GM12878 (cell line): Measurements from ENCODE around the gene CAMK2D. TPM values are rescaled to one million over a fixed set of nuclear protein-coding genes. Genes with fewer than 3 reads are reported as not detected.

Experiments used
- ATAC-seq: fragments of 200-7000 bp; cut with Tn5 transposase; 3 replicates; pipeline ENCODE4 v1.9.1; 2020; ENCODE audit warnings: mild to moderate bottlenecking, moderate library complexity
- BruUV-seq: library from RNA; stranded (reverse); fragments of 400-500 nt; replicated peaks from 2 replicates; lab custom pipeline; 2021; lab: Mats Ljungman, UMichigan
- CTCF ChIA-PET: fragments of 300-600 bp; sonication (Branson Sonifier 250); formaldehyde crosslinking; extraction: SDS; loops from one replicate; lab custom pipeline; 2021; ENCODE audit warnings: inconsistent platforms; lab: Yijun Ruan, JAX
- POLR2A ChIA-PET: fragments of 350-600 bp; formaldehyde crosslinking; extraction: SDS; loops from one replicate; lab custom pipeline; 2021; ENCODE audit warnings: inconsistent platforms; lab: Charles Lee
- RAD21 ChIA-PET: fragments of 300-600 bp; sonication (Branson Sonifier 250); formaldehyde crosslinking; loops from one replicate; lab custom pipeline; 2023; ENCODE audit warnings: antibody characterized with exemption; ENCODE audit not compliant: unreplicated experiment; lab: Charles Lee
- SMC1A ChIA-PET: fragments of 300-600 bp; sonication (Branson Sonifier 250); formaldehyde crosslinking; loops from one replicate; lab custom pipeline; 2023; ENCODE audit not compliant: unreplicated experiment, uncharacterized antibody; lab: Charles Lee
- DNase-seq: peaks from one replicate; pipeline ENCODE4 v3.0.0-alpha.2; 2011; ENCODE audit warnings: low read depth, low spot score
- FAIRE-seq: peaks from 3 replicates; lab custom pipeline; 2011; peaks lifted over from hg19 to GRCh38; lab: Jason Lieb, UNC
- H2AFZ ChIP-seq: 2 replicates; pipeline ENCODE4 v1.6.0; 2011; ENCODE audit warnings: low read depth, low read length, control low read depth; ENCODE audit not compliant: control insufficient read depth
- H3K27ac ChIP-seq: 2 replicates; pipeline ENCODE4 v1.5.1; 2011; ENCODE audit warnings: control low read depth; ENCODE audit not compliant: control insufficient read depth, insufficient read depth
- H3K27me3 ChIP-seq, 2 experiments: replicated peaks in 1 of 2; 2 replicates each; pipeline versions ENCODE4 v1.6.0 to v1.6.1; 2011; ENCODE audit warnings: low read length in 1 of 2; ENCODE audit not compliant: control insufficient read depth in 2 of 2, insufficient read depth in 2 of 2
- H3K36me3 ChIP-seq, 2 experiments: 2 replicates each; pipeline ENCODE4 v1.5.1; 2011; ENCODE audit warnings: low read length in 1 of 2; ENCODE audit not compliant: control insufficient read depth in 2 of 2, insufficient read depth in 2 of 2
- H3K4me1 ChIP-seq: 2 replicates; pipeline ENCODE4 v1.6.1; 2011; ENCODE audit warnings: mild to moderate bottlenecking, low read length, moderate library complexity, mixed read lengths; ENCODE audit not compliant: control insufficient read depth, insufficient read depth
- H3K4me2 ChIP-seq: 2 replicates; pipeline ENCODE4 v1.6.0; 2011; ENCODE audit warnings: control low read depth; ENCODE audit not compliant: control insufficient read depth, insufficient read depth
- H3K4me3 ChIP-seq: fragments of 200-600 bp; sonication (generic); 2 replicates; pipeline ENCODE4 v1.5.1; 2016
- H3K79me2 ChIP-seq: 2 replicates; pipeline ENCODE4 v1.6.0; 2011; ENCODE audit warnings: low read length; ENCODE audit not compliant: control insufficient read depth, insufficient read depth
- H3K9ac ChIP-seq: 2 replicates; pipeline ENCODE4 v1.8.0; 2011; ENCODE audit warnings: low read length, control low read depth, mixed read lengths; ENCODE audit not compliant: control insufficient read depth, insufficient read depth
- H3K9me3 ChIP-seq: replicated peaks from 3 replicates; pipeline ENCODE4 v1.5.1; 2011; ENCODE audit warnings: mild to moderate bottlenecking, low read length; ENCODE audit not compliant: control insufficient read depth, insufficient read depth
- H4K20me1 ChIP-seq: 2 replicates; pipeline ENCODE4 v1.6.0; 2011; ENCODE audit not compliant: control insufficient read depth, insufficient read depth
- BHLHE40 ChIP-seq, 2 experiments: fragments of 450-650 bp in 1 of 2; IDR thresholded peaks; 2 replicates each; pipeline ENCODE4 v1.6.1; 2011 to 2017; ENCODE audit warnings: low read depth in 2 of 2, borderline replicate concordance in 1 of 2, improper control_type of control experiment in 1 of 2, low read length in 1 of 2, mild to moderate bottlenecking in 1 of 2
- CHD1 ChIP-seq: IDR thresholded peaks from 2 replicates; pipeline ENCODE4 v1.6.1; 2012; ENCODE audit warnings: low read depth, low read length, improper control_type of control experiment
- ESRRA ChIP-seq: IDR thresholded peaks from 2 replicates; pipeline ENCODE4 v1.6.1; 2012; ENCODE audit warnings: mild to moderate bottlenecking, low read length, improper control_type of control experiment
- HDAC2 ChIP-seq: fragments of 200-600 bp; sonication (generic); IDR thresholded peaks from 2 replicates; pipeline ENCODE4 v1.6.1; 2017
- IRF3 ChIP-seq: fragments of 450-650 bp; IDR thresholded peaks from 2 replicates; pipeline ENCODE4 v1.6.1; 2014; ENCODE audit warnings: mild to moderate bottlenecking
- MYC ChIP-seq: IDR thresholded peaks from 2 replicates; pipeline ENCODE4 v1.6.1; 2011; ENCODE audit warnings: mild to moderate bottlenecking, low read length, moderate library complexity, inconsistent platforms; ENCODE audit not compliant: insufficient read depth, insufficient replicate concordance, insufficient read length, severe bottlenecking
- NBN ChIP-seq: fragments of 450-650 bp; IDR thresholded peaks from 2 replicates; pipeline ENCODE4 v1.6.1; 2016
- NFIC ChIP-seq: IDR thresholded peaks from 2 replicates; pipeline ENCODE4 v1.6.1; 2012; ENCODE audit warnings: low read depth, mild to moderate bottlenecking, inconsistent platforms, low read length, moderate library complexity
- NFYB ChIP-seq: IDR thresholded peaks from 2 replicates; pipeline ENCODE4 v1.6.1; 2011; ENCODE audit warnings: low read depth, mild to moderate bottlenecking, low read length, improper control_type of control experiment, moderate library complexity; ENCODE audit not compliant: insufficient read depth
- POLR2AphosphoS2 ChIP-seq: IDR thresholded peaks from 2 replicates; pipeline ENCODE4 v1.6.1; 2011; ENCODE audit warnings: low read depth, mild to moderate bottlenecking, low read length, improper control_type of control experiment, moderate library complexity
- RUNX3 ChIP-seq: IDR thresholded peaks from 2 replicates; pipeline ENCODE4 v1.6.1; 2012; ENCODE audit warnings: low read length, inconsistent platforms
- ZBTB4 ChIP-seq: fragments of 450-650 bp; formaldehyde crosslinking; IDR thresholded peaks from 2 replicates; pipeline ENCODE4 v1.4.0; 2022; ENCODE audit warnings: mild to moderate bottlenecking, moderate library complexity
- WGBS: methylation state at CpG from one replicate; pipeline ENCODE4 v1.1.6; 2016; ENCODE audit warnings: low lambda C conversion rate; ENCODE audit not compliant: insufficient replicate concordance, insufficient coverage; ENCODE audit errors: missing lambda C conversion rate; 5-methylcytosine and 5-hydroxymethylcytosine counted together
- in situ Hi-C: fragments of 300-500 bp; cut with MboI; formaldehyde crosslinking; loops from 9 replicates; pipeline ENCODE4 v1.14.3; 2018; ENCODE audit warnings: mixed read lengths
- intact Hi-C: fragments of 100-400 bp; cut with micrococcal nuclease; formaldehyde crosslinking; loops from one replicate; pipeline ENCODE4 v1.14.2; 2022; ENCODE audit not compliant: unreplicated experiment
- polyA plus RNA-seq, 11 experiments: library from polyadenylated mRNA; depleted of rRNA in 4 of 11; unstranded in 6 of 11; stranded (reverse) in 5 of 11; fragments of >200 nt; fragmentation: Nextera tagmentation in 4 of 11; fragmentation: Illumina TruSeq in 1 of 11; extraction: Ambion mirVana in 4 of 11; extraction: Trizol in 1 of 11; gene quantifications; 1 replicate in 1 of 11; 2 replicates in 10 of 11; pipeline versions ENCODE4 v1.2.1 to v1.2.3, GENCODE V29; 2011 to 2016; ENCODE audit warnings: inconsistent platforms in 2 of 11, missing spikeins in 2 of 11, low read depth in 1 of 11
- total RNA-seq, 4 experiments: library from RNA; depleted of rRNA in 3 of 4; stranded (reverse); fragments of >200 nt in 3 of 4; fragmentation: Illumina TruSeq in 1 of 4; extraction: Trizol in 1 of 4; gene quantifications; 2 replicates each; pipeline versions ENCODE4 v1.2.1 to v1.2.3, GENCODE V29; 2013 to 2021

Gene CAMK2D
- total and polyA plus RNA-seq, 10 of the 15 experiments (the other 5 are each of a cell fraction or from before 2014, with no cell fraction given) = 6.9 to 88.5 (median 12.9) TPM

- H2AFZ ChIP-seq = no peak overlapping the region
- DNase-seq (no peak), FAIRE-seq (no peak), ATAC-seq (no peak)
- H3K79me2 ChIP-seq = no peaks in the 10 kb centered on the region
- peaks cover 4 to 5% of the 10 kb centered on the region in 2 experiments for H3K36me3 ChIP-seq
- H3K9ac ChIP-seq = no peak overlapping the region
- ChIA-PET RAD21 (no interaction called here), SMC1A (interaction anchor here (1.2 to 1.8 kb wide), 2 partner anchors 12 to 14 kb away, joined by 4 to 6 read pairs; no protein-coding TSS in a partner anchor), CTCF (interaction anchor here (0.6 to 1.2 kb wide), 3 partner anchors 14 to 81 kb away, joined by 3 read pairs; no protein-coding TSS in a partner anchor), POLR2A (interaction anchor here (1.2 kb wide), 1 partner anchor 11 kb away, joined by 6 read pairs; no protein-coding TSS in a partner anchor)
- H3K4me3 ChIP-seq = no peak overlapping the region
- intact Hi-C loops = no loop called here
- no peak for TF ChIP-seq HDAC2
- no peak for TF ChIP-seq IRF3
- TF ChIP-seq BHLHE40 (IDR thresholded peaks at IDR 0.05; ENCODE audit: borderline replicate concordance in 1 of 2, low read depth in 2 of 2, low read length in 1 of 2) = no peak
- no peak for TF ChIP-seq ESRRA
- no peak for TF ChIP-seq NFYB
- TF ChIP-seq CHD1 = no peak
- no peak for TF ChIP-seq MYC
- no peak for TF ChIP-seq POLR2AphosphoS2
- TF ChIP-seq ZBTB4 (CRISPR knock-in tag) = no peak
- no peak for TF ChIP-seq NFIC
- no peak for TF ChIP-seq NBN
- no peak for TF ChIP-seq RUNX3
- no TSS peak for BruUV-seq
- no peaks in the 10 kb centered on the region for H3K27me3 ChIP-seq
- WGBS = 85% methylated on average over 2 of the region's 2 CpGs
- H3K27ac ChIP-seq = no peak overlapping the region
- no peaks in the 10 kb centered on the region for H4K20me1 ChIP-seq
- no peaks in the 10 kb centered on the region; the same call in 2 of the 3 replicates for H3K9me3 ChIP-seq
- no peak overlapping the region for H3K4me2 ChIP-seq
- in situ Hi-C loops = no loop called here
- H3K4me1 ChIP-seq = no peaks in the 10 kb centered on the region
Observed at GRCh38 chr4:113621633-113622032, 139.9 kb downstream of the CAMK2D start.
